ENCODE measurements around the gene SGPP1.

SGPP1 gene, protein sequence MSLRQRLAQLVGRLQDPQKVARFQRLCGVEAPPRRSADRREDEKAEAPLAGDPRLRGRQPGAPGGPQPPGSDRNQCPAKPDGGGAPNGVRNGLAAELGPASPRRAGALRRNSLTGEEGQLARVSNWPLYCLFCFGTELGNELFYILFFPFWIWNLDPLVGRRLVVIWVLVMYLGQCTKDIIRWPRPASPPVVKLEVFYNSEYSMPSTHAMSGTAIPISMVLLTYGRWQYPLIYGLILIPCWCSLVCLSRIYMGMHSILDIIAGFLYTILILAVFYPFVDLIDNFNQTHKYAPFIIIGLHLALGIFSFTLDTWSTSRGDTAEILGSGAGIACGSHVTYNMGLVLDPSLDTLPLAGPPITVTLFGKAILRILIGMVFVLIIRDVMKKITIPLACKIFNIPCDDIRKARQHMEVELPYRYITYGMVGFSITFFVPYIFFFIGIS

GRCh38 chr14:63727736-63728728, at the start of gene SGPP1:
Gene SGPP1, minus strand, starts transcription at chr14:63728065. Its CDS starts 121 bp downstream, at chr14:63727944.
- peak; percentile 35 for TF ChIP-seq CTCF (IDR thresholded peaks at IDR 0.05; ENCODE audit: control insufficient read depth, insufficient read depth, low read depth, low read length, missing control alignments)
- no peak for DNase-seq (ENCODE audit: low read depth)
- peak within 1 kb of the TSS; percentile 82 for H3K4me3 ChIP-seq (ENCODE audit: control insufficient read depth, low read depth, low read length)

- DNase-seq (ENCODE audit: low read depth), result peak; percentile 38
- H3K4me3 ChIP-seq (ENCODE audit: control insufficient read depth, low read depth, low read length), result no peak overlapping the region
- no peak for TF ChIP-seq CTCF (IDR thresholded peaks at IDR 0.05; ENCODE audit: control insufficient read depth, insufficient read depth, low read depth, low read length, missing control alignments)
Measured at GRCh38 chr14:63777024-63777423, 49.2 kb upstream of the SGPP1 start.

DNA sequence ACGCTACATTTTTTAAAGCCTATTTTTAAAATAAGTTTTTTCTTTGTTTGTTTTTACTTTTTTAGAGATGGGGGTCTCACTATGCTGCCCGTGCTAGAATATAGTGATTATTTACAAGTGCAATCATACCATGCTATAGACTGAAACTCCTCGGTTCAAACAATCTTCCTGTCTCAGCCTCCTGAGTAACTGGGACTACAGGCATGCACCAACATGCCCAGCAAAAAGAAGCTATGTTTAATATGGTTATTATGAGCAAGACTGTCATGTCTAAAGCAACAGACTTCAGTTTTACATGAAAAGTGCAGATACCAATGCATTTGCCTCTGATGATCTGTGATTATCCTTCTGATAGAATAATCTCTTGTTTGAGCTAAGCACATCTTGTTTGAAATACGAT, 45.6 kb upstream of the SGPP1 start:
- no peak for TF ChIP-seq CTCF (IDR thresholded peaks at IDR 0.05; ENCODE audit: control insufficient read depth, insufficient read depth, low read depth, low read length, missing control alignments)
- DNase-seq (ENCODE audit: low read depth), result no peak
- H3K4me3 ChIP-seq (ENCODE audit: control insufficient read depth, low read depth, low read length), result no peak overlapping the region

- peak; percentile 50 for DNase-seq (ENCODE audit: low read depth)
- no peak overlapping the region for H3K4me3 ChIP-seq (ENCODE audit: control insufficient read depth, low read depth, low read length)
- peak; percentile 70 for TF ChIP-seq CTCF (IDR thresholded peaks at IDR 0.05; ENCODE audit: control insufficient read depth, insufficient read depth, low read depth, low read length, missing control alignments)
Measured at GRCh38 chr14:63770187-63770807, 42.4 kb upstream of the SGPP1 start.

GRCh38 chr14:63766611-63767010, 38.7 kb upstream of the SGPP1 start:
- no peak for TF ChIP-seq CTCF (IDR thresholded peaks at IDR 0.05; ENCODE audit: control insufficient read depth, insufficient read depth, low read depth, low read length, missing control alignments)
- no peak for DNase-seq (ENCODE audit: low read depth)
- H3K4me3 ChIP-seq (ENCODE audit: control insufficient read depth, low read depth, low read length), result no peak overlapping the region

DNA sequence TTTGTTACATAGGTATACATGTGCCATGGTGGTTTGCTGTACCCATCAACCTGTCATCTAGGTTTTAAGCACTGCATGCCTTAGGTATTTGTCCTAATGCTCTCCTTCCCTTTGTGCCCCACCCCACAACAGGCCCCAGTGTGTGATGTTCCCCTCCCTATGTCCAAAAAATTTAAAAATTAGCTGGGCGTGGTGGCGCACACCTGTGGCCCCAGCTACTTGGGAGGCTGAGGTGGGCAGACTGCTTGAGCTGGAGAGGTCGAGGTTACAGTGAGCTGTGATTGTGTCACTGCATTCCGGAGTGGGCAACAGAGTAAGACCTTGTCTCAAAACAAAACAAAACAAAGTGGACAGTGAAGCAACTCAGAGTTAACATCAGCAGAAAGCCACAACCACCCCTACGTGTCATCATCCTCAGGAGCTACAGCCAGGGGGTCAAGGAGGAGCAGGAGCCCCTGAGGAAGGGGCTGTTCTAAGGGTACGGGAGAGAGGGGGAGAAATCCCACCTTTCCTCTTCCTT, 36.8 kb upstream of the SGPP1 start:
- H3K4me3 ChIP-seq (ENCODE audit: control insufficient read depth, low read depth, low read length), result no peak overlapping the region
- no peak for TF ChIP-seq CTCF (IDR thresholded peaks at IDR 0.05; ENCODE audit: control insufficient read depth, insufficient read depth, low read depth, low read length, missing control alignments)
- no peak for DNase-seq (ENCODE audit: low read depth)
